H1 (cell line): ENCODE data around the gene BRCA2. TPM values are rescaled to one million over a fixed set of nuclear protein-coding genes. Genes with fewer than 3 reads are reported as not detected.

ENCODE experiments used
- CTCF ChIA-PET: fragments of 300-600 bp; sonication (Branson Sonifier 250); formaldehyde crosslinking; loops from one replicate; lab custom pipeline; 2021; ENCODE audit not compliant: partially characterized antibody; lab: Charles Lee
- POLR2A ChIA-PET: fragments of 300-600 bp; sonication (Branson Sonifier 250); formaldehyde crosslinking; loops from one replicate; lab custom pipeline; 2021; ENCODE audit warnings: inconsistent platforms; ENCODE audit not compliant: partially characterized antibody; lab: Charles Lee
- DNase-seq, 2 experiments: peaks; one replicate each; pipeline versions ENCODE4 v3.0.0 to v3.0.0-alpha.2; 2010 to 2022; ENCODE audit warnings: low spot score in 2 of 2, low read depth in 1 of 2, mixed read lengths in 1 of 2
- FAIRE-seq: peaks from 2 replicates; lab custom pipeline; 2011; peaks lifted over from hg19 to GRCh38; lab: Jason Lieb, UNC
- H2AFZ ChIP-seq: 2 replicates; pipeline ENCODE4 v1.8.1; 2012; ENCODE audit warnings: low read length, inconsistent platforms
- H2AK5ac ChIP-seq: 2 replicates; pipeline ENCODE4 v1.6.1; 2013; ENCODE audit warnings: low read depth, low read length
- H2BK120ac ChIP-seq: replicated peaks from 2 replicates; pipeline ENCODE3; 2013; ENCODE audit warnings: low read depth, low read length, inconsistent platforms
- H2BK12ac ChIP-seq: 2 replicates; pipeline ENCODE4 v1.6.1; 2013; ENCODE audit warnings: low read depth, low read length
- H2BK15ac ChIP-seq: 2 replicates; pipeline ENCODE4 v1.6.1; 2013; ENCODE audit warnings: low read length
- H2BK20ac ChIP-seq: 2 replicates; pipeline ENCODE4 v1.6.1; 2013; ENCODE audit warnings: low read length
- H2BK5ac ChIP-seq: 2 replicates; pipeline ENCODE4 v1.6.1; 2013; ENCODE audit warnings: low read depth, low read length
- H3K14ac ChIP-seq: 2 replicates; pipeline ENCODE4 v1.6.1; 2013; ENCODE audit warnings: inconsistent platforms; ENCODE audit not compliant: insufficient read length
- H3K18ac ChIP-seq: 2 replicates; pipeline ENCODE4 v1.6.1; 2013; ENCODE audit warnings: low read length; ENCODE audit errors: extremely low read depth
- H3K23ac ChIP-seq: 2 replicates; pipeline ENCODE4 v1.6.1; 2013; ENCODE audit warnings: inconsistent platforms; ENCODE audit not compliant: insufficient read length
- H3K23me2 ChIP-seq: 2 replicates; pipeline ENCODE4 v1.6.1; 2013; ENCODE audit warnings: low read depth, low read length
- H3K27ac ChIP-seq: 2 replicates; pipeline ENCODE4 v1.6.1; 2011; ENCODE audit warnings: low read depth, low read length, inconsistent platforms
- H3K27me3 ChIP-seq, 4 experiments: replicated peaks in 1 of 4; 1 replicate in 1 of 4; 2 replicates in 3 of 4; pipeline versions ENCODE4 v1.6.1 to v1.8.1; 2011 to 2013; ENCODE audit warnings: low read length in 3 of 4, mild to moderate bottlenecking in 3 of 4, inconsistent platforms in 2 of 4, mixed read lengths in 2 of 4, moderate library complexity in 1 of 4; ENCODE audit not compliant: control insufficient read depth in 3 of 4, insufficient read depth in 3 of 4; ENCODE audit errors: extremely low read depth in 1 of 4
- H3K36me3 ChIP-seq, 4 experiments: 2 replicates each; pipeline versions ENCODE4 v1.6.1 to v1.8.1; 2011 to 2013; ENCODE audit warnings: mild to moderate bottlenecking in 4 of 4, low read length in 3 of 4, moderate library complexity in 2 of 4, control low read depth in 1 of 4, inconsistent platforms in 1 of 4; ENCODE audit not compliant: insufficient read depth in 4 of 4, control insufficient read depth in 2 of 4
- H3K4ac ChIP-seq: replicated peaks from 2 replicates; pipeline ENCODE3; 2013; ENCODE audit warnings: low read length, low read depth, mixed read lengths, inconsistent platforms; ENCODE audit not compliant: insufficient read length
- H3K4me1 ChIP-seq, 4 experiments: replicated peaks in 1 of 4; 1 replicate in 1 of 4; 2 replicates in 3 of 4; pipeline versions ENCODE4 v1.6.1 to v1.8.1; 2011 to 2013; ENCODE audit warnings: low read length in 3 of 4, inconsistent platforms in 2 of 4, mixed read lengths in 1 of 4; ENCODE audit not compliant: insufficient read depth in 4 of 4, control insufficient read depth in 3 of 4
- H3K4me2 ChIP-seq, 2 experiments: 2 replicates each; pipeline versions ENCODE4 v1.6.1 to v1.8.1; 2011 to 2013; ENCODE audit warnings: low read depth in 2 of 2, low read length in 2 of 2, control low read depth in 1 of 2, inconsistent platforms in 1 of 2, mild to moderate bottlenecking in 1 of 2; ENCODE audit not compliant: insufficient read depth in 1 of 2
- H3K4me3 ChIP-seq, 4 experiments: fragments of 200-600, 300-600 bp in 1 of 4; sonication (generic), shearing (Covaris generic), sonication (Bioruptor Twin) in 1 of 4; 2 replicates each; pipeline versions ENCODE4 v1.5.1 to v1.8.1; 2011 to 2016; ENCODE audit warnings: low read length in 4 of 4, low read depth in 3 of 4, control low read depth in 2 of 4, inconsistent platforms in 2 of 4, mild to moderate bottlenecking in 2 of 4, mixed read lengths in 1 of 4, moderate library complexity in 1 of 4; ENCODE audit not compliant: insufficient read depth in 2 of 4; ENCODE audit errors: extremely low read depth in 1 of 4
- H3K56ac ChIP-seq: replicated peaks from 2 replicates; pipeline ENCODE3; 2013; ENCODE audit warnings: low read depth, mild to moderate bottlenecking, mixed read lengths, low read length, inconsistent platforms; ENCODE audit not compliant: insufficient read length
- H3K79me1 ChIP-seq: 2 replicates; pipeline ENCODE4 v1.6.1; 2013; ENCODE audit warnings: low read depth, low read length, control low read depth
- H3K79me2 ChIP-seq, 2 experiments: 2 replicates each; pipeline versions ENCODE4 v1.6.1 to v1.8.1; 2012 to 2013; ENCODE audit warnings: low read length in 2 of 2, mild to moderate bottlenecking in 2 of 2, inconsistent platforms in 1 of 2; ENCODE audit not compliant: insufficient read depth in 2 of 2, control insufficient read depth in 1 of 2
- H3K9ac ChIP-seq, 4 experiments: replicated peaks in 1 of 4; 1 replicate in 1 of 4; 2 replicates in 3 of 4; pipeline versions ENCODE4 v1.6.1 to v1.8.1; 2011 to 2013; ENCODE audit warnings: low read depth in 3 of 4, low read length in 3 of 4, control low read depth in 2 of 4, mild to moderate bottlenecking in 2 of 4, moderate library complexity in 2 of 4, inconsistent platforms in 1 of 4; ENCODE audit errors: extremely low read depth in 1 of 4
- H3K9me3 ChIP-seq, 2 experiments: 2 replicates each; pipeline versions ENCODE4 v1.6.1 to v1.8.1; 2012 to 2013; ENCODE audit warnings: mild to moderate bottlenecking in 2 of 2, moderate library complexity in 2 of 2, control low read depth in 1 of 2, inconsistent platforms in 1 of 2, low read depth in 1 of 2, low read length in 1 of 2, mixed read lengths in 1 of 2; ENCODE audit not compliant: insufficient read depth in 2 of 2
- H4K20me1 ChIP-seq, 2 experiments: replicated peaks in 1 of 2; 2 replicates each; pipeline versions ENCODE3 to v1.8.1; 2011 to 2013; ENCODE audit warnings: inconsistent platforms in 2 of 2, low read length in 2 of 2, mild to moderate bottlenecking in 1 of 2; ENCODE audit not compliant: insufficient read depth in 2 of 2, control insufficient read depth in 1 of 2
- H4K5ac ChIP-seq: 2 replicates; pipeline ENCODE4 v1.6.1; 2013; ENCODE audit warnings: low read length, low read depth, mixed read lengths, inconsistent platforms; ENCODE audit not compliant: insufficient read length
- H4K8ac ChIP-seq: 2 replicates; pipeline ENCODE4 v1.8.0; 2013; ENCODE audit warnings: mild to moderate bottlenecking, moderate library complexity, low read length, inconsistent platforms; ENCODE audit not compliant: insufficient read depth; ENCODE audit errors: extremely low read depth
- H4K91ac ChIP-seq: replicated peaks from 2 replicates; pipeline ENCODE3; 2013; ENCODE audit warnings: low read length, mixed read lengths, inconsistent platforms; ENCODE audit not compliant: insufficient read length
- CHD1 ChIP-seq: IDR thresholded peaks from 2 replicates; pipeline ENCODE4 v1.6.1; 2012; ENCODE audit warnings: low read depth, low read length, improper control_type of control experiment
- EP300 ChIP-seq, 2 experiments: IDR thresholded peaks; 1 replicate in 1 of 2; 2 replicates in 1 of 2; pipeline ENCODE4 v1.6.1; 2011 to 2012; ENCODE audit warnings: low read depth in 2 of 2, low read length in 2 of 2, mild to moderate bottlenecking in 2 of 2, borderline replicate concordance in 1 of 2, inconsistent platforms in 1 of 2, moderate library complexity in 1 of 2
- RNF2 ChIP-seq: fragments of 200-900, 300-1000 bp; sonication (generic); IDR thresholded peaks from 2 replicates; pipeline ENCODE4 v1.7.1; 2016; ENCODE audit warnings: borderline replicate concordance, low read depth, mild to moderate bottlenecking, antibody characterized with exemption, low read length; ENCODE audit not compliant: poor library complexity, severe bottlenecking; ENCODE audit errors: missing control alignments
- SP2 ChIP-seq: IDR thresholded peaks from 2 replicates; pipeline ENCODE4 v1.6.1; 2012; ENCODE audit warnings: mild to moderate bottlenecking, low read length, inconsistent platforms
- SRF ChIP-seq: IDR thresholded peaks from 2 replicates; pipeline ENCODE4 v1.6.1; 2011; ENCODE audit warnings: mild to moderate bottlenecking, low read depth, low read length, moderate library complexity
- WGBS, 2 experiments: shearing (Covaris generic) in 1 of 2; methylation state at CpG; one replicate each; pipeline versions ENCODE4 v1.1.6 to v1.1.7; 2013 to 2015; ENCODE audit warnings: low lambda C conversion rate in 2 of 2, mixed read lengths in 2 of 2, inconsistent platforms in 1 of 2, low coverage in 1 of 2, missing lambda C conversion rate in 1 of 2; ENCODE audit not compliant: insufficient replicate concordance in 2 of 2, insufficient coverage in 1 of 2, insufficient read length in 1 of 2; ENCODE audit errors: extremely low coverage in 1 of 2, missing lambda C conversion rate in 1 of 2; 5-methylcytosine and 5-hydroxymethylcytosine counted together
- polyA plus RNA-seq, 7 experiments: library from polyadenylated mRNA; depleted of rRNA in 3 of 7; stranded (reverse) in 5 of 7; unstranded in 2 of 7; fragments of >200 nt in 5 of 7; fragments of 200-250 nt in 2 of 7; gene quantifications; 1 replicate in 5 of 7; 2 replicates in 1 of 7; 4 replicates in 1 of 7; pipeline versions ENCODE4 v1.2.1 to v1.2.3, GENCODE V29; 2011 to 2013; ENCODE audit warnings: missing spikeins in 2 of 7, mixed read lengths in 2 of 7
- total RNA-seq: library from RNA; stranded (reverse); fragmentation: NEBNext Ultra II Directional; extraction: Animal tissue kit (Norgen Biotek cat#: 25700); gene quantifications from 2 replicates; pipeline ENCODE4 v1.2.1, GENCODE V29; 2021

The BRCA2 gene
- total and polyA plus RNA-seq, 2 of the 8 experiments (the other 6 are each of a cell fraction or from before 2014, with no cell fraction given), result 4.2 to 24.9 TPM

- CTCF ChIA-PET, result interaction anchor here (0.6 to 1.3 kb wide), 3 partner anchors 14 to 252 kb away, joined by 3 read pairs; no protein-coding TSS in a partner anchor
- no peak for FAIRE-seq
Observed at GRCh38 chr13:32443111-32443510, 127.8 kb downstream of the BRCA2 start.

More at GRCh38 chr13:32443111-32443510, 127.8 kb downstream of the BRCA2 start:
- Histone ChIP-seq H3K36me3 (no peaks in the 10 kb centered on the region), H3K23ac (no peak overlapping the region), H4K8ac (no peak overlapping the region), H3K4me3 (no peak overlapping the region), H2BK120ac (no peak overlapping the region), H3K79me2 (no peaks in the 10 kb centered on the region), H3K9me3 (no peaks in the 10 kb centered on the region), H2BK20ac (no peak overlapping the region), H2AFZ (no peak overlapping the region), H3K14ac (no peak overlapping the region), H3K27ac (no peak overlapping the region), H3K79me1 (no peaks in the 10 kb centered on the region), H3K27me3 (no peaks in the 10 kb centered on the region)
- TF ChIP-seq RNF2, result no peak
- no peak for TF ChIP-seq SRF
- no peak for TF ChIP-seq SP2
- TF ChIP-seq CHD1, result no peak
- TF ChIP-seq EP300 (IDR thresholded peaks at IDR 0.05; ENCODE audit: borderline replicate concordance in 1 of 2, low read depth in 2 of 2, low read length in 2 of 2), result no peak
- TF ChIP-seq, all 59 proteins: peak for 0
- no peak overlapping the region for H4K5ac ChIP-seq
- H2BK12ac ChIP-seq, result no peak overlapping the region
- H4K91ac ChIP-seq, result no peak overlapping the region
- no peak overlapping the region for H2BK5ac ChIP-seq
- no peak overlapping the region for H2AK5ac ChIP-seq
- H3K23me2 ChIP-seq, result no peaks in the 10 kb centered on the region
- WGBS, 2 experiments, result 91% methylated on average over 2 of the region's 2 CpGs; no CpG with 5 or more reads in 1 of the 2 experiments
- POLR2A ChIA-PET, result no interaction called here
- H3K9ac ChIP-seq, result no peak overlapping the region
- no peak overlapping the region for H3K56ac ChIP-seq
- DNase-seq, result no peak
- H3K4me1 ChIP-seq, result no peaks in the 10 kb centered on the region
- no peak overlapping the region for H2BK15ac ChIP-seq
- H3K18ac ChIP-seq, result no peak overlapping the region
- H3K4me2 ChIP-seq, result no peak overlapping the region
- no peaks in the 10 kb centered on the region for H4K20me1 ChIP-seq
- H3K4ac ChIP-seq, result no peak overlapping the region
